GM21529 (cell line): Measurements from ENCODE around the gene FAM131A.

Source experiments
- ATAC-seq: cut with Tn5 transposase; IDR thresholded peaks from one replicate; pipeline ENCODE4 v1.9.1; 2021; ENCODE audit not compliant: unreplicated experiment

Gene FAM131A

DNA sequence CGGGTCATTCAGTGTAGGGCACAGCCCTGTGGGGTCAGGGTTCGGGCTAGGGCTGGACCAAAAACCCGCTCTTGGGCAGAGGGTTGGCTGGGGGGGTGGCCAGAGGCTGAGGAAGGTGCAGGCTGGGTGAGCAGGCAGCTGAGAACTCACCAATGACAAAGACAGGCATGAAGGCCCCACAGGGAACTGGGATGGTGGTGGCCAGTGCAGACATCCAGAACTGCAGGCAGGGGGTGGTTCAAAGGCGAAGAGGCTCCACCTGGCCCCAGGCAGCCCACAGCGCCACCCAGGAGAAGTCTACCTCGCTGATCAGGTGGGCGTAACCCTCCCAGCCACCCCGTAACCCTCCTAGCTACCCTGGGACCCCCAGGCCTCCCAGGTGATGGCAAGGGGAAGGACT, 17.4 kb downstream of the FAM131A start:
- ATAC-seq: no peak

GRCh38 chr3:184355261-184356040, 18.1 kb downstream of the FAM131A start:
- no peak for ATAC-seq

- no peak for ATAC-seq
Observed at GRCh38 chr3:184357248-184358123, 20.1 kb downstream of the FAM131A start.

GRCh38 chr3:184358124-184358767, 20.8 kb downstream of the FAM131A start:
- no peak for ATAC-seq

DNA sequence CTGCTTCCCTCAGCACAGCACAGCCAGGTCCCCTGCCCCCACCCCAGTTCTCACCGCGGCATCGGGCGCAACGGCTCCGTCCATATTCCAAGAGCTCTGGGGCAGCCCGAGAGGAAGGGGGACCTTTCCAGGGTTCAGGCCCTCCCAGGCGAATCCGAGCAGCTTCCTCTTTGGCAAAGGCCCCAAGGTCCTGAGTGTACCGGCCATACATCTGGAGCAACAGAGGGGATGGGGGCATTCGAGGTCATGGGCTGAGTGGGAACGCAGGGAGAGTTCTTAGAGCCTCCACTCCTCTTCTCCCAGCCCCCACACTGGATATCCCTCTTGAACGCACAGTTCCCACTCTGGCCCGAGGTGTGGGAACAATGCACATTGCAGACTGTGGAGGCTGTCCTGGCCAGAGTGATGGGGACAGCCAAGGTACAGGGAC, 21.5 kb downstream of the FAM131A start:
- ATAC-seq: no peak

DNA sequence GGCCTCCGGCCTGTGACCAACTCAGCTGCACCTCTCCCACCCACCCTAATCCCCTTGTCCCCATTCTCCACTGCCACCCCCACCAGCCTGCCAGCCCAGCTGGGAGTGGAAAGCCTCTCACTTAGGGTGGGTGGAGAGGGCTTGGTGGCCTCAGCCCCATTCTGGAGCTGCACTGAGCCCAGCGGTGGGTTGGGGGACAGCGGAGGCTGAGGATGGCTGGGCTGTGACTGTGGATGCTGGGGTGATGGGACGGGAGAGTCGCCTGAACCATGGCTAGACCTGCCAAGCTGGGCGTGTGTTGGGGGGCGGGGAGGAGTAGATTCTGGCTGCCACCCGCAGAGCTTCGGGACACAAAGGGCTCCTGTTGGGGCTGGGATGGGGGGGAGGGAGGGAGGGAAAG, 22.2 kb downstream of the FAM131A start:
- no peak for ATAC-seq

- no peak for ATAC-seq
Observed at GRCh38 chr3:184360070-184360928, 22.9 kb downstream of the FAM131A start.

GRCh38 chr3:184360929-184361531, 23.6 kb downstream of the FAM131A start:
- ATAC-seq: peak; percentile 2

DNA sequence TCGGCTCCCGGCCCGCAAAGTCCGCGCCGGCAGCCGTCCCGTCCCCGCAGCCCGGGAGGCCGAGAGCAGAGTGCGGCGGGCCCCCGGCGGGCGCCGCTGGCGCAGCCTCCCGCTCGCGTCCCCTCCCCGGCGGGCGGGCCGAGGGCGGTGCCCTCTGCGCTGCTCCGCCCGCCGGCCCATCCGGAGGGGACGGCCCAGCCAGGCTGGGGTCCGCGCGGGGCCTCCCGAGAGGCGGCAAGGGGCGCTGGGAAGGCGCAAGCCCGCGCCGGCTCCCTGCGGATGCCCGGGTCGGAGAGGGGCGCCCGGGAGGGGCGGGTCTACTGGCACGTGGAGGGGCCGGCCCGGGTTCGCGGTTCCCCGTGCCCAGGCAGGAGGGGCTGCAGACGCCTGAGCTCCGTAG, 24.1 kb downstream of the FAM131A start, which contains the start of the genes CLCN2 and POLR2H:
TSS of gene CLCN2 (minus strand) at position 74 of the 400 bp plus-strand sequence. CDS start 126 bp downstream, outside the sequence.
TSS of gene POLR2H (plus strand) at position 179 of the 400 bp plus-strand sequence. CDS start 1,783 bp downstream, outside the sequence.
- peak; percentile 42 for ATAC-seq

DNA sequence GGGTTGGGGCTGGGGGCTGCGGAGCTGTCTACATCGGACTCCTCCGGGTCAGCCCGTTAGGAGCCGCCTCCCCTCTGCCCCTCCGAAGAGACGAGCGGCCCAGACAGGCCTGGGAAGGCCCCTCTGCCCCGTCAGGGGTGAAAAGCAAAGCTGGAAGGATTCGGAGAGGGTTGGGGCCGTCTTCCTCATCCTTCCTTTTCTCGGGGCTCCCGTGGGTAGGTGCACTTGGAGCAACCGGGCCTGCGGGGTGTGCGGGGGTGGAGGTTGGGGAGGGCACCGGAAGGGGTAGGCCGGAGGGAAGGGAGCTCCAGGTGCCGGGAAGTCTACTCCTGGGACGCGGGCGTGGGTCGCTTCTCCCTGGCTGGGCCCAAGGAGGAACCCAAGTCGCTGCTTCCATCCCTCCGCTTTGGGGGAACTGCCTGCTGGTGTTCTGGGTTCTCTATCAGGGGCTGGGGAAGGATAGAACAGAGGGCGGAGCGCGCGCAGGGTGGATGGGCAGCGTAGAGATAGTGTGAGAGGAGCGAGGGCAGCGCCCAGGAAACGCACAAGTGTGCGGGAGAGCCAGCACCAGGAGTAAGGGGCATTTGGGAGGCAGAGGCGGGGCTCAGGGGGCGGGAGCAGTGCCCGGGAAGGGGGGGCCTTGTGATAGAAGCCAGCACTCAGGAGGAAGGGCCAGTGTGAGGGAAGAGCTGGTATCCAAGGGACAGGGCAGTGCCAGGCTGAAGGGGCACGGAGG, 24.7 kb downstream of the FAM131A start:
- peak; percentile 15 for ATAC-seq

DNA sequence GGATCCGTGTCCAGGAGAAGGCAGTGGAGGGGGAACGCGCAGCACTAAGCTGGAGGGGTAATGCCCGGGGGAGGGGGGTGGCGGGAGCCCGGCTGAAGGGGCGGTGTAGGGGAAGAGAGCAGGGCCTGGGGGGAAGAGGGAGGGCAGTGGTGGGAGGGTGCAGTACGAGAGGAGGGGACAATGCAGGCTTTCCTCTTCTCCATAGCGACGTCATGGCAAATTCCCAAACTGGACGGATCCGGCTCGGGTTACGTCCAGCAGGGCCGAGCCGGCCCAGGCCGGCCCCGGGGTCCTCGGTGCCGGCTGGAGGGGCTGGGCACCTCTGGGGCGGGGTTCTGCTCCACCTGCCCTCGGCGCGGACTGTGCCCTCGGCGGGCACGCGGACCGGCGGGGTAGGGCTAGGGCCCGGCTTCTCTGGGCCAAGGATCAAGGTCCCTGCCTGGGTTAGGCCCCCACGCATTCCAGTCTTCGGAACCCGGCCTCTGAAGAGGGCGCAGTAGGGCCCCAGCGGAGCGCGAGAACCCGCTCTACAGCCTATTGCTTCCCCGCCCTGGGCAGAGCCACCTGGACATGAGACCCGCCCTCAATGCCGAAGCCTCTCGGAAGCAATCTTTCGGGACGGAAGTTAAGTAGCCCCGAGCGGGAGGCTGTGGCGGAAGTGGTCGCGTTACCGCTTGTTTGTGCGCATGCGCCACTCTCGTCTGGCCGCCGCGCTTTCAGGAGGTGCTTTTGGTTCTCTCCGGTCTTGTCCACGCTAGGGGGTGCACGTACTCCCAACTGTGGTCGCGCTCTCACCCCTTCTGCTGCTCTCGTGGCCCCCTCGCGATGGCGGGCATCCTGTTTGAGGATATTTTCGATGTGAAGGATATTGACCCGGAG, 25.5 kb downstream of the FAM131A start:
- ATAC-seq: peak; percentile 83

DNA sequence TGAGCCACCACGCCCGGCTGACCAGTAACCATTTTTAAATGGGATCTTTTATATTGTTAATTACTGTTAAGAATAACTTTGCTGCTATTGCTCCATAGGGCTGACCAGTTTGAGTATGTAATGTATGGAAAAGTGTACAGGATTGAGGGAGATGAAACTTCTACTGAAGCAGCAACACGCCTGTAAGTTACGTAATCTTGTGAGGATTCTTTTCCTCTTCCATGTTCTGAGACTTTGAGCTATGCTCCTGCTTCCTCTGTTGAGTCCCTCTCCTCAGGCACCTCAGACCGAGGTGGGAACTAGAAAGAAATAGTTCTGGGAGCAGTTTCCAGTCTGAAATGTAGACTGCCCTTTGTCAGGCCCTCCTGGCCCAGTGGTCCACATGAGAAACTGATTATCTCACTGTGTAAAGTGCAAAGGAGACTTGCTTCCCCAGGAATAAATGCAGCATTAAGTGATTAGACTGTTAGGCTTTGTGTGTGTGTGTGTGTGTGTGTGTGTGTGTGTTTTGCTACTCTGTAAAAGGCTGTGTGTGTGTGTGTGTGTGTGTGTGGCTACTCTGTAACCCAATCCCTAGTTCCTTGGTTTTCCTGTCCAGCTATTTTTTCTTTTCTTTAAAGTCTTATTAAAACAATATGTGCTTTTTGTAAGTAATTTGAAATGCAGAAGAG, 29.4 kb downstream of the FAM131A start:
- ATAC-seq: no peak

GRCh38 chr3:184368116-184368515, 30.7 kb downstream of the FAM131A start:
- no peak for ATAC-seq

GRCh38 chr3:184368586-184369183, 31.3 kb downstream of the FAM131A start:
- ATAC-seq: no peak

- ATAC-seq: peak; percentile 92
Observed at GRCh38 chr3:184371570-184372018, 34.2 kb downstream of the FAM131A start.

DNA sequence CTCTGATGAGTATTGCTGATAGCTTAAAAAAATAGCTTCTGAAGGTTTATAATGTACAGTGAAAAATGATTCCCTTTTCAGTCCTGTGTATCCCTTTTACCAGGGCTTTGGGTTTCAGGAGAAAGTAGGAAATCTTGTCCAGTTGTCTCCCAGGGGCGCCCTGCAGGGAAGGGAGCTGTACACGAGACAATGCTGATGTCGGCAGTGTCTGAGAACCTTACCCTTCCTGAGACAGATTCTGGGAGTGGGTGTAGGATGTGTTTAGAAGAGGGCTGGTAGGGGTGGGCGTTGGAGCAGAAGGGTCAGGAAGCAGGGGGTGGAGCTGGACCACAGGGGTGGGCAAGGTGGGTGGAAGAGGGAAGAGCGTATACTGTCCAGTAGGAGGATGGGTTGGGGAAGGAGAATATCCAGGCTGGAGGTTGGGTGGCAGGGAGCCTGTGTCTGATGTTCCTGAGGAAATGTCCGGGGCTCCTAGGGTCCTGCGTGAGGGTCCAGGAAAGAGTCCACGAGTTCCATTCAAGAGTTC, 35.0 kb downstream of the FAM131A start:
- ATAC-seq: no peak

- ATAC-seq: no peak
Observed at GRCh38 chr3:184372911-184373310, 35.5 kb downstream of the FAM131A start.
